GM23338 (cell line): ENCODE measurements around the gene HAPLN2. TPM values are rescaled to one million over a fixed set of nuclear protein-coding genes. Genes with fewer than 3 reads are reported as not detected.

Experiments
- ATAC-seq: fragments of 200-7000 bp; cut with Tn5 transposase; 3 replicates; pipeline ENCODE4 v1.9.1; 2020
- DNase-seq: peaks from one replicate; pipeline ENCODE4 v3.0.0-alpha.2; 2015; ENCODE audit warnings: low spot score
- H2AFZ ChIP-seq: fragments of 200-600 bp; sonication (generic); 2 replicates; pipeline ENCODE4 v1.8.0; 2016; ENCODE audit warnings: antibody characterized with exemption, mild to moderate bottlenecking, moderate library complexity
- H3F3A ChIP-seq: fragments of 200-600 bp; sonication (generic); replicated peaks from 2 replicates; pipeline ENCODE4 v1.8.0; 2017; ENCODE audit warnings: antibody characterized with exemption, mixed run types, low read depth
- H3K27ac ChIP-seq: fragments of 200-600 bp; sonication (generic); 2 replicates; pipeline ENCODE4 v1.6.1; 2016; ENCODE audit warnings: low read depth
- H3K27me3 ChIP-seq: fragments of 200-600 bp; sonication (generic); 2 replicates; pipeline ENCODE4 v1.8.0; 2016; ENCODE audit warnings: mild to moderate bottlenecking, mixed run types, moderate library complexity; ENCODE audit not compliant: insufficient read depth
- H3K36me3 ChIP-seq: fragments of 200-600 bp; sonication (generic); 2 replicates; pipeline ENCODE4 v1.8.0; 2016; ENCODE audit warnings: mild to moderate bottlenecking; ENCODE audit not compliant: insufficient read depth
- H3K4me1 ChIP-seq: fragments of 200-600 bp; sonication (generic); 2 replicates; pipeline ENCODE4 v1.8.0; 2016; ENCODE audit warnings: mild to moderate bottlenecking, moderate library complexity; ENCODE audit not compliant: insufficient read depth
- H3K4me2 ChIP-seq: fragments of 200-600 bp; sonication (generic); 2 replicates; pipeline ENCODE4 v1.7.1; 2017; ENCODE audit warnings: mixed run types
- H3K4me3 ChIP-seq: fragments of 200-600 bp; sonication (generic); 2 replicates; pipeline ENCODE4 v1.6.1; 2016; ENCODE audit warnings: mixed run types
- H3K79me2 ChIP-seq: fragments of 200-600 bp; sonication (generic); replicated peaks from 2 replicates; pipeline ENCODE4 v1.8.0; 2017; ENCODE audit warnings: mild to moderate bottlenecking; ENCODE audit not compliant: insufficient read depth
- H3K9me2 ChIP-seq: fragments of 200-600 bp; sonication (generic); 2 replicates; pipeline ENCODE4 v1.8.0; 2017; ENCODE audit not compliant: insufficient read depth
- H4K20me1 ChIP-seq: fragments of 200-600 bp; sonication (generic); replicated peaks from 2 replicates; pipeline ENCODE4 v1.8.0; 2017; ENCODE audit warnings: mild to moderate bottlenecking; ENCODE audit not compliant: insufficient read depth
- H3K27ac Mint-ChIP-seq: 2 replicates; pipeline ENCODE4 v1.8.0; 2020; ENCODE audit warnings: inconsistent platforms, mild to moderate bottlenecking, moderate library complexity, mixed read lengths
- H3K27me3 Mint-ChIP-seq: 3 replicates; pipeline ENCODE4 v1.8.0; 2022; ENCODE audit warnings: low read depth, mild to moderate bottlenecking, moderate library complexity, mixed read lengths, inconsistent platforms; ENCODE audit not compliant: insufficient read depth, poor library complexity
- H3K36me3 Mint-ChIP-seq: 3 replicates; pipeline ENCODE4 v1.8.0; 2021; ENCODE audit warnings: low read depth, mild to moderate bottlenecking, inconsistent platforms, moderate library complexity, mixed read lengths
- H3K4me1 Mint-ChIP-seq: 3 replicates; pipeline ENCODE4 v1.8.0; 2020; ENCODE audit warnings: mild to moderate bottlenecking, inconsistent platforms, mixed read lengths
- H3K4me3 Mint-ChIP-seq: 3 replicates; pipeline ENCODE4 v1.8.0; 2021; ENCODE audit warnings: moderate library complexity, mild to moderate bottlenecking, inconsistent platforms, mixed read lengths
- H3K9me3 Mint-ChIP-seq: 3 replicates; pipeline ENCODE4 v1.8.0; 2020; ENCODE audit warnings: moderate library complexity, mild to moderate bottlenecking, inconsistent platforms, mixed read lengths
- CREB1 ChIP-seq: fragments of 250-450 bp; sonication (Bioruptor Pico); IDR thresholded peaks from 2 replicates; pipeline ENCODE4 v1.5.0; 2020; ENCODE audit warnings: low read depth, mild to moderate bottlenecking, moderate library complexity
- ETS1 ChIP-seq: IDR thresholded peaks from 2 replicates; pipeline ENCODE4 v1.6.1; 2016; ENCODE audit warnings: antibody characterized with exemption
- EZH2 ChIP-seq: fragments of 200-600 bp; sonication (generic); IDR thresholded peaks from one replicate; pipeline ENCODE4 v1.8.0; 2017; ENCODE audit warnings: antibody characterized with exemption, mild to moderate bottlenecking, low read depth; ENCODE audit not compliant: unreplicated experiment
- EZH2phosphoT487 ChIP-seq: fragments of 200-600 bp; sonication (generic); IDR thresholded peaks from one replicate; pipeline ENCODE4 v1.8.1; 2018; ENCODE audit warnings: antibody characterized with exemption; ENCODE audit not compliant: unreplicated experiment
- JUNB ChIP-seq: IDR thresholded peaks from one replicate; pipeline ENCODE4 v1.6.1; 2016; ENCODE audit warnings: antibody characterized with exemption; ENCODE audit not compliant: unreplicated experiment
- NANOG ChIP-seq: IDR thresholded peaks from 2 replicates; pipeline ENCODE4 v1.6.1; 2016; ENCODE audit warnings: antibody characterized with exemption, borderline replicate concordance
- REST ChIP-seq: IDR thresholded peaks from one replicate; pipeline ENCODE4 v1.6.1; 2018; ENCODE audit warnings: antibody characterized with exemption; ENCODE audit not compliant: unreplicated experiment
- STAT1 ChIP-seq: IDR thresholded peaks from one replicate; pipeline ENCODE4 v1.6.1; 2016; ENCODE audit warnings: antibody characterized with exemption; ENCODE audit not compliant: unreplicated experiment
- ZNF114 ChIP-seq: fragments of 250-450 bp; sonication (Bioruptor Pico); IDR thresholded peaks from 2 replicates; pipeline ENCODE4 v1.5.0; 2020; ENCODE audit warnings: mild to moderate bottlenecking, moderate library complexity
- ZNF331 ChIP-seq: fragments of 250-450 bp; sonication (Bioruptor Pico); IDR thresholded peaks from 2 replicates; pipeline ENCODE4 v1.5.0; 2020; ENCODE audit warnings: low read depth, mild to moderate bottlenecking, moderate library complexity
- polyA plus RNA-seq: library from polyadenylated mRNA; unstranded; fragments of >200 nt; fragmentation: Nextera tagmentation; extraction: Ambion mirVana; gene quantifications from 2 replicates; pipeline ENCODE4 v1.2.1, GENCODE V29; 2016
- total RNA-seq: library from RNA; depleted of rRNA; stranded (reverse); fragments of >200 nt; shearing (Covaris generic); gene quantifications from 2 replicates; pipeline ENCODE4 v1.2.3, GENCODE V29; 2014
- TF ChIP-seq, protein P1 (sequence below), 2 experiments: fragments of 200-600 bp in 1 of 2; sonication (generic) in 1 of 2; conservative IDR thresholded peaks; 2 replicates each; pipeline versions ENCODE4 v1.5.1 to v1.6.1; 2016 to 2017; ENCODE audit warnings: antibody characterized with exemption in 2 of 2, low read depth in 2 of 2, mild to moderate bottlenecking in 2 of 2, moderate library complexity in 1 of 2

HAPLN2 gene
- total and polyA plus RNA-seq, 2 experiments from 2014 or later = 0.53 TPM; not detected in 1

GRCh38 chr1:156638189-156638985 is 19.2 kb downstream of the HAPLN2 start (continued):
- TF ChIP-seq ETS1 = no peak
- no peak for TF ChIP-seq EZH2phosphoT487

DNA sequence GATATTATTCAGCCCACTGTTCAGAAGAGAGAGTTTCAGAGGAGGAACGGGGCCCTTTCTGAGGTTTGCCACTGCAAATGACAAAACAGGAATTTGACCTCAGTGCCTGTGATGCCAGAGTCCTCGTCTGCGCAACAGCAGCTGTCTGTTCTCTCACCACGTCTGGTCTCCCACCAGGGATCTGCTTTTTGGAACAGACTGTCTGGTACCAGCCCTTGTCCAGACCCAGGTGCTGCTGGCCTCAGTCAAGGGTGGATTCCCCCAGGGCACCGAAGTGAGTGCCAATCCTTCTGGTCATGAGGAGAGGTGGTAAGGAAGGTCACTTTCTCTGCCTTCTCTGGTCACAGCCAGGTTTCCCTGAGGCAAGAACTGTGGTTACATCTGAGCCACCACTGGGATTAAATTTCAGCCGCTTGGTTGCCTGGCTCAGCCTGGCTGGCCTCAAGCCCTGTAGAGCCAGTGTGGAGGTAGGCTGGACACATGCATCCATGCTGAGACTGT is 20.4 kb downstream of the HAPLN2 start:
- H3K9me2 ChIP-seq = no peaks in the 10 kb centered on the region
- H3K4me3 Mint-ChIP-seq = no peak overlapping the region
- no peaks in the 10 kb centered on the region for H3K36me3 Mint-ChIP-seq
- H3K4me3 ChIP-seq = no peak overlapping the region
- H4K20me1 ChIP-seq = no peaks in the 10 kb centered on the region; the same call in 1 of the 2 replicates
- no peak for ATAC-seq
- H3K4me1 Mint-ChIP-seq = peaks cover 36% of the 10 kb centered on the region
- H3K27ac Mint-ChIP-seq = no peak overlapping the region
- H3K79me2 ChIP-seq = no peaks in the 10 kb centered on the region
- H3K36me3 ChIP-seq = no peaks in the 10 kb centered on the region
- peaks cover 77% of the 10 kb centered on the region for H3K27me3 ChIP-seq
- 0 out of 2 replicates have a peak, but pooled peaks cover 12% of the 10 kb centered on the region for H3F3A ChIP-seq
- no peaks in the 10 kb centered on the region for H3K9me3 Mint-ChIP-seq
- no peak overlapping the region for H3K27ac ChIP-seq
- no peak overlapping the region for H2AFZ ChIP-seq
- DNase-seq = no peak
- H3K27me3 Mint-ChIP-seq = peaks cover 57% of the 10 kb centered on the region
- no peak overlapping the region for H3K4me2 ChIP-seq
- H3K4me1 ChIP-seq = peaks cover 13% of the 10 kb centered on the region
- TF ChIP-seq EZH2 (no peak), NANOG (no peak), REST (no peak), ETS1 (no peak), EZH2phosphoT487 (no peak), CREB1 (CRISPR knock-in tag) (no peak), STAT1 (no peak), ZNF331 (no peak), ZNF114 (CRISPR knock-in tag) (no peak), JUNB (no peak)
- TF ChIP-seq, protein P1, sequence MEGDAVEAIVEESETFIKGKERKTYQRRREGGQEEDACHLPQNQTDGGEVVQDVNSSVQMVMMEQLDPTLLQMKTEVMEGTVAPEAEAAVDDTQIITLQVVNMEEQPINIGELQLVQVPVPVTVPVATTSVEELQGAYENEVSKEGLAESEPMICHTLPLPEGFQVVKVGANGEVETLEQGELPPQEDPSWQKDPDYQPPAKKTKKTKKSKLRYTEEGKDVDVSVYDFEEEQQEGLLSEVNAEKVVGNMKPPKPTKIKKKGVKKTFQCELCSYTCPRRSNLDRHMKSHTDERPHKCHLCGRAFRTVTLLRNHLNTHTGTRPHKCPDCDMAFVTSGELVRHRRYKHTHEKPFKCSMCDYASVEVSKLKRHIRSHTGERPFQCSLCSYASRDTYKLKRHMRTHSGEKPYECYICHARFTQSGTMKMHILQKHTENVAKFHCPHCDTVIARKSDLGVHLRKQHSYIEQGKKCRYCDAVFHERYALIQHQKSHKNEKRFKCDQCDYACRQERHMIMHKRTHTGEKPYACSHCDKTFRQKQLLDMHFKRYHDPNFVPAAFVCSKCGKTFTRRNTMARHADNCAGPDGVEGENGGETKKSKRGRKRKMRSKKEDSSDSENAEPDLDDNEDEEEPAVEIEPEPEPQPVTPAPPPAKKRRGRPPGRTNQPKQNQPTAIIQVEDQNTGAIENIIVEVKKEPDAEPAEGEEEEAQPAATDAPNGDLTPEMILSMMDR (conservative IDR thresholded peaks at IDR 0.05; ENCODE audit: low read depth in 2 of 2) = no peak
